Renal cortical epithelial cell (primary cell): Measurements from ENCODE around the gene SLC7A11. TPM values are rescaled to one million over a fixed set of nuclear protein-coding genes. Genes with fewer than 3 reads are reported as not detected.

ENCODE experiments used
- DNase-seq: peaks from one replicate; pipeline ENCODE4 v3.0.0-alpha.2; 2011; ENCODE audit warnings: low read depth
- total RNA-seq: library from RNA; depleted of rRNA; stranded (reverse); fragments of >200 nt; gene quantifications from 2 replicates; pipeline ENCODE4 v1.2.3, GENCODE V29; 2014

The SLC7A11 gene
- total RNA-seq, 1 donor from 2014 or later = 2.9 TPM

GRCh38 chr4:138163171-138163570, 79.0 kb downstream of the SLC7A11 start:
- DNase-seq = no peak

DNA sequence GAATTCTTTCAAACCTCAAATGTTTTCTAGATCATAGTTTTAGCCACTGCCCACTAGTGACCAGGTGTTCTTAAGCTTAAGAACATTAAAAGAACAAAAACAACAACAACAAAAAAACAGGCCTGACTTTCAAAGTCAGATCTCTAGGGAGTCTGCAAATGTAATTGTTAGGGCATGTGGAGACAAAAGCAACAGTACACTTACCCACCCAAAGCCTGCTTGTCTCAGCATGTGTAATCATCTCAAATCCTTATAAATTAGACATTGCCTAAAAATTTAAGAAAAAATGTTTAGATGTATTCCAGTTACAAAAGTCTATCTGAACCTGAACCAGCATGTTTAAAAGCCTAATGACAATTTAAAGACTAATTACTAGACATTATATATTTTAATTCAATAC, 79.9 kb downstream of the SLC7A11 start:
- DNase-seq = no peak

GRCh38 chr4:138161351-138161750, 80.8 kb downstream of the SLC7A11 start:
- no peak for DNase-seq

GRCh38 chr4:138158746-138159297, 83.3 kb downstream of the SLC7A11 start:
- DNase-seq = peak; percentile 91

DNA sequence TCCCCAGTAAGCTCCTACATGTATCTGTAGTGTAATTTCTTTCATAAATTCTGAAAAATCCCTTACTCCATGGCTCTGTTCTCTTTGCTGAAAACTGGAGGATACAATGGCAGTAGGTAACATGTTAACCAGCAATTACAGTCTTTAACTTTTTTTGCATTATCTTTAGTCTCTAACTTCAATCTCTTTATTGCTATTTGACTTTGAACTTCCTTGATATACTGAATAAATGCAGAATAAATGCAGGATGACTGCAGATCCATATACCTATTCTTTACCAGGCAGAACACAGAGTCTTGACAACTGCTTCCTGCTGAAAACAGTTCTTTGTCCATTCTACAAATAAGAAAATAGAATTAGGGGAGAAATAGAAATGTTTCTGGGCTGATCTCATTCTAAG, 101.3 kb downstream of the SLC7A11 start:
- no peak for DNase-seq

DNA sequence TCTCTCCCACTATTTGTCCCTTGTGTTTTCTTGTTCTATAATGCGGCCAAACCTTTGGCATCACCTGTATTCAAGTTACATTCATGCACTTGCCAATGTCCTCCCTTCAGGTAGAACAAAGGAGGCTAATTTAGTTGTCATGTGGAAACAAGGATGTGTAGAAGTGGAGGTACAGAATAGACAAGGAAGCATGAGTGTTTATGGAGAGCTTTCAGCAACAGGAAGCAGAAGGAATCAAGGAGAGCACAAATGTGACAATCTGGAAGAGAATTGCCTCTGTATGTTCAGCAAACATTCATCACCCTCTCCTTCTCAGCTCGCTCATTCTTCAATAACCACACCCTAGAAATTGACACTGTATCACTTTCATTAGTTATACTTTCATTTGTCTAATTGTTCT, 103.4 kb downstream of the SLC7A11 start:
- no peak for DNase-seq

DNA sequence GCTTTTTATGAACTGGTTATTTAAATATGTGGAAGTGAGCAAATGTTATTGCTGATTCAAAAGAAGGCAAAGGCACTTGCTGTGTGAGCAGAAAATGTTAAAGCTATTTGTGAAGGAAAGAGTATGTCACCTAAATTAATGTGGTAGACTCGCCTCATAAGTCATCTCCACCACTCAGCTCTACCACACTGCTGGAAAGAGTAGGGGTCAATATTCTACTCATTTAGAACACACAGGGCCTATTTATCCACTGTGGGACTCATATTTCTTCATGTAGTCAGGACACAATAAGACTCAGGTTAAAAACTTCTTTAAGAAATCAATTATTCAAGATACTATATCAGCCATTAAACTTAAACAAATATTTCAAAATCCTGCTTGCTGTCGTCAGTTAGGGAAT, 106.5 kb downstream of the SLC7A11 start:
- no peak for DNase-seq

GRCh38 chr4:138118270-138118669, 123.9 kb downstream of the SLC7A11 start:
- peak; percentile 34 for DNase-seq

- no peak for DNase-seq
Measured at GRCh38 chr4:138115053-138115452, 127.1 kb downstream of the SLC7A11 start.

DNA sequence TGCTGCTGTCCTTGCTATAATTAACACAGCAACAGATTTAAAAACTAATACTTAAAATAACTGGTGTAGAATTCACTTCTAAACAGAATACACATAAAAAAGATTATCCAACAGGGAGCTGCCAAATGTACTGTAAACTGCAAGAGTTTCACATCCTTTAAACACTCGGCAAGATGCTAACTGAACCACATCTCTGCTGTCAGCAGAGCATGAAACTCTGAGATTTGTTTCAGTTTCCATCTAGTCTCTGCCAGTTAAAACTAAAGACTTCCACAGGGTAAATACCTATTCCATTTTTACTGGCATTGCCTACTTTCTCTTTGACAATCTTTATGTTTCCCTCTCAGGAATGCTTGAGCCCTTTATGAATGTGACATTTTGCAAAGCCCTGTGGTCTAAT, 127.7 kb downstream of the SLC7A11 start:
- DNase-seq = peak; percentile 45
